AG04450 (cell line): ENCODE measurements around the gene ADCY4. TPM values are rescaled to one million over a fixed set of nuclear protein-coding genes. Genes with fewer than 3 reads are reported as not detected.

ENCODE experiments used
- CTCF ChIA-PET: fragments of 300-600, 350-600 bp; formaldehyde crosslinking; extraction: SDS; loops from one replicate; lab custom pipeline; 2022; ENCODE audit warnings: antibody characterized with exemption, inconsistent platforms; lab: Charles Lee
- POLR2A ChIA-PET: fragments of 350-600 bp; formaldehyde crosslinking; extraction: SDS; loops from one replicate; lab custom pipeline; 2021; ENCODE audit warnings: antibody characterized with exemption, inconsistent platforms; lab: Yijun Ruan, JAX
- DNase-seq: peaks from one replicate; pipeline ENCODE4 v3.0.0-alpha.2; 2011; ENCODE audit warnings: low read depth, low spot score
- H3K27ac ChIP-seq: one replicate; pipeline ENCODE4 v1.5.1; 2012; ENCODE audit warnings: low read depth, low read length, control low read depth
- H3K27me3 ChIP-seq: one replicate; pipeline ENCODE4 v1.6.0; 2012; ENCODE audit warnings: low read length; ENCODE audit not compliant: control insufficient read depth, insufficient read depth
- H3K4me3 ChIP-seq: 2 replicates; pipeline ENCODE4 v1.5.1; 2011; ENCODE audit warnings: mild to moderate bottlenecking, low read depth, low read length, control low read depth
- H3K9me3 ChIP-seq: 2 replicates; pipeline ENCODE4 v1.5.1; 2012; ENCODE audit warnings: low read length; ENCODE audit not compliant: control insufficient read depth, insufficient read depth
- polyA plus RNA-seq: library from polyadenylated mRNA; depleted of rRNA; stranded (reverse); fragments of >200 nt; gene quantifications from 2 replicates; pipeline ENCODE4 v1.2.3, GENCODE V29; 2011
- TF ChIP-seq, protein P1 (sequence below): IDR thresholded peaks from 2 replicates; pipeline ENCODE4 v1.5.1; 2011; ENCODE audit warnings: low read depth, low read length, control low read depth, inconsistent platforms

The ADCY4 gene
- polyA plus RNA-seq, 1 experiment = 0.04 TPM

GRCh38 chr14:24349742-24350141 is 14.9 kb upstream of the ADCY4 start:
- TF ChIP-seq, protein P1, sequence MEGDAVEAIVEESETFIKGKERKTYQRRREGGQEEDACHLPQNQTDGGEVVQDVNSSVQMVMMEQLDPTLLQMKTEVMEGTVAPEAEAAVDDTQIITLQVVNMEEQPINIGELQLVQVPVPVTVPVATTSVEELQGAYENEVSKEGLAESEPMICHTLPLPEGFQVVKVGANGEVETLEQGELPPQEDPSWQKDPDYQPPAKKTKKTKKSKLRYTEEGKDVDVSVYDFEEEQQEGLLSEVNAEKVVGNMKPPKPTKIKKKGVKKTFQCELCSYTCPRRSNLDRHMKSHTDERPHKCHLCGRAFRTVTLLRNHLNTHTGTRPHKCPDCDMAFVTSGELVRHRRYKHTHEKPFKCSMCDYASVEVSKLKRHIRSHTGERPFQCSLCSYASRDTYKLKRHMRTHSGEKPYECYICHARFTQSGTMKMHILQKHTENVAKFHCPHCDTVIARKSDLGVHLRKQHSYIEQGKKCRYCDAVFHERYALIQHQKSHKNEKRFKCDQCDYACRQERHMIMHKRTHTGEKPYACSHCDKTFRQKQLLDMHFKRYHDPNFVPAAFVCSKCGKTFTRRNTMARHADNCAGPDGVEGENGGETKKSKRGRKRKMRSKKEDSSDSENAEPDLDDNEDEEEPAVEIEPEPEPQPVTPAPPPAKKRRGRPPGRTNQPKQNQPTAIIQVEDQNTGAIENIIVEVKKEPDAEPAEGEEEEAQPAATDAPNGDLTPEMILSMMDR = no peak
- CTCF ChIA-PET = interaction anchor here (0.7 to 0.9 kb wide), 3 partner anchors 16 to 82 kb away, joined by 4 to 6 read pairs (median 5); no protein-coding TSS in a partner anchor
- POLR2A ChIA-PET = no interaction called here

GRCh38 chr14:24348186-24348585 is 13.3 kb upstream of the ADCY4 start:
- ChIA-PET POLR2A (no interaction called here), CTCF (interaction anchor here (0.7 to 5.7 kb wide), 5 partner anchors 11 to 89 kb away, joined by 3 to 74 read pairs (median 10); partner anchors contain the start of gene ADCY4)
- Histone ChIP-seq H3K27me3 (peaks cover 49% of the 10 kb centered on the region), H3K4me3 (no peak overlapping the region), H3K9me3 (no peaks in the 10 kb centered on the region), H3K27ac (no peak overlapping the region)
- DNase-seq = no peak
- TF ChIP-seq, protein P1 = no peak

More at GRCh38 chr14:24349742-24350141, 14.9 kb upstream of the ADCY4 start:
- DNase-seq = no peak
- peaks cover 46% of the 10 kb centered on the region for H3K27me3 ChIP-seq
- no peak overlapping the region for H3K27ac ChIP-seq
- H3K9me3 ChIP-seq = no peaks in the 10 kb centered on the region
- no peak overlapping the region for H3K4me3 ChIP-seq

DNA sequence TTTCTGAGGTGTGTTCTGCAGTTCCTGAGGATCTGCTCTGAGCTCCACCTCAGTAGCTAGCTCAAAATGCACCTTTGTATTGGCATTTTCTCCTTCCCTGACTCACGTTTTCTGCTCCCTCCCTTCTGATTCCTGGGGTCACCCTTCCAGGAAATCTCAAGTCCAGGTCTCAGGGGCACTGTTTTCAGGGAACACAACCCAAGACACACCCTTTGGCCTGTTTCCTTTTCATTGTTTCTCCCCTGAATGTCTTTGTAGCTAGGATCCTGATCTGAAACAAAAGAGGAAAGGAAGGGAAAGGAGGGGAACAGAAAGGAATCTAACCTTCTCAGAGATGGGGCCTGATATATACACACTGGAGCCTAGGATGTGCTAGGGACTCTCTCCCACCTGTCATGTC is 12.3 kb upstream of the ADCY4 start:
- ChIA-PET CTCF (interaction anchor here (0.6 to 5.7 kb wide), 7 partner anchors 13 to 150 kb away, joined by 6 to 74 read pairs (median 8); partner anchors contain the start of gene ADCY4), POLR2A (interaction anchor here (1.2 kb wide), 1 partner anchor 14 kb away, joined by 3 read pairs; no protein-coding TSS in a partner anchor)
- Histone ChIP-seq H3K9me3 (no peaks in the 10 kb centered on the region), H3K27me3 (peaks cover 48% of the 10 kb centered on the region), H3K4me3 (no peak overlapping the region), H3K27ac (no peak overlapping the region)
- TF ChIP-seq, protein P1 = no peak
- no peak for DNase-seq

DNA sequence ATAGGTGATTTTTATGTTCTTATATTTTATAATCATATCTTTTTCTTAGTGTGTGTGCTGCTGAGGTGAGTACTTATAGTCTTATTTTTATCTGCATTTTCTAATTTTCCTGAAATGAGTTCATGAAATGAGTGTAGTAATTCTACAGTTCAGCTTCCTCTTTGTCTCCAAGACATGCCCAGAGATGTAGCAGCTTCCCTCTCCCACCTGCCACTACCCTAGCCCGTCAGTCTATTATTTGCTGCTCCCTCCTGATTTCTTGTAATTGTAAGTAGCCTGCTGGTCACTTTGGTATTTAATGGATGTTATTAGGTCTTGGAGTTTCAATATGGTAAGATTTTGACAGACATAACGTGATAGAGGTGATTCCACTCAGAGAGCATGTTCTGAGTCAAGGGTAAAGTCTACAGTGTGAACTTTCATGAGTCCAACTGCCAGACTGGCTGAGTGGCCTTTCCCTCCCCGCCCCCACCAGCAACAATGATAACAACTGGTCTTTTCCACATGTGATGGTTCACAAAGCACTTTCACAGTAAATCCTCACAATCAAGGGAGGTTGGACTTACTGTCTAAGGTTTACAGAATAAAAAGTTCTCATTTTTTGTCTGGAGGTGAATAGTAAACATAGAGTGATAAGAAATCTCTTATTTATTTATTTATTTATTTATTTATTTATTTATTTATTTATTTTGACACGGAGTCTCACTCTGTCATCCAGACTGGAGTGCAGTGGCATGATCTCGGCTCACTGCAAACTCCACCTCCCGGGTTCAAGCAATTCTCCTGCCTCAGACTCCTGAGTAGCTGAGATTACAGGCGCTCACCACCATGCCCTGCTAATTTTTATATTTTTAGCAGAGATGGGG is 9.2 kb upstream of the ADCY4 start:
- DNase-seq = no peak
- H3K4me3 ChIP-seq = no peak overlapping the region
- TF ChIP-seq, protein P1 = no peak
- peaks cover 62% of the 10 kb centered on the region for H3K27me3 ChIP-seq
- ChIA-PET POLR2A (no interaction called here), CTCF (interaction anchor here (0.9 to 5.7 kb wide), 3 partner anchors 10 to 92 kb away, joined by 3 to 74 read pairs (median 7); partner anchors contain the start of gene ADCY4)
- H3K9me3 ChIP-seq = no peaks in the 10 kb centered on the region; the same call in 1 of the 2 replicates
- no peak overlapping the region for H3K27ac ChIP-seq
